Left ventricle myocardium inferior (tissue), 1 donor: Measurements from ENCODE around the gene ST3GAL5. TPM values are rescaled to one million over a fixed set of nuclear protein-coding genes. Genes with fewer than 3 reads are reported as not detected.

ENCODE experiments used
- DNase-seq: peaks from one replicate; pipeline ENCODE4 v3.0.0-alpha.2; 2020
- H3K27ac ChIP-seq: fragments of 200-600 bp; replicated peaks from 2 replicates; pipeline ENCODE4 v1.8.0; 2021
- H3K27me3 ChIP-seq: fragments of 200-600 bp; 2 replicates; pipeline ENCODE4 v1.8.0; 2021; ENCODE audit warnings: low read depth
- H3K36me3 ChIP-seq: fragments of 200-600 bp; 2 replicates; pipeline ENCODE4 v1.8.0; 2021
- H3K4me1 ChIP-seq: fragments of 200-600 bp; 2 replicates; pipeline ENCODE4 v1.8.0; 2021
- H3K4me3 ChIP-seq: fragments of 200-600 bp; 2 replicates; pipeline ENCODE4 v1.8.0; 2021; ENCODE audit warnings: mild to moderate bottlenecking, moderate library complexity
- H3K9me3 ChIP-seq: fragments of 200-600 bp; replicated peaks from 2 replicates; pipeline ENCODE4 v1.8.0; 2021
- intact Hi-C: fragments of 100-400 bp; cut with micrococcal nuclease; formaldehyde crosslinking; loops from one replicate; pipeline ENCODE4 v1.11.0; 2022
- total RNA-seq: library from RNA; stranded (reverse); fragmentation: NEBNext Ultra II Directional; extraction: Animal tissue kit (Norgen Biotek cat#: 25700); gene quantifications from one replicate; pipeline ENCODE4 v1.2.1, GENCODE V29; 2021
- TF ChIP-seq, protein P1 (sequence below): fragments of 200-600 bp; IDR thresholded peaks from 2 replicates; pipeline ENCODE4 v1.8.0; 2021; ENCODE audit warnings: antibody characterized with exemption, mild to moderate bottlenecking, borderline replicate concordance
- donor health status: DM: no; HTN: yes; CAD: no; lungs with severe emphysema.

Gene ST3GAL5
- total RNA-seq, 1 donor from 2014 or later = 4.2 TPM

GRCh38 chr2:85850451-85850850, 38.3 kb downstream of the ST3GAL5 start:
- intact Hi-C loops = no loop called here
- H3K27ac ChIP-seq = no peak overlapping the region

DNA sequence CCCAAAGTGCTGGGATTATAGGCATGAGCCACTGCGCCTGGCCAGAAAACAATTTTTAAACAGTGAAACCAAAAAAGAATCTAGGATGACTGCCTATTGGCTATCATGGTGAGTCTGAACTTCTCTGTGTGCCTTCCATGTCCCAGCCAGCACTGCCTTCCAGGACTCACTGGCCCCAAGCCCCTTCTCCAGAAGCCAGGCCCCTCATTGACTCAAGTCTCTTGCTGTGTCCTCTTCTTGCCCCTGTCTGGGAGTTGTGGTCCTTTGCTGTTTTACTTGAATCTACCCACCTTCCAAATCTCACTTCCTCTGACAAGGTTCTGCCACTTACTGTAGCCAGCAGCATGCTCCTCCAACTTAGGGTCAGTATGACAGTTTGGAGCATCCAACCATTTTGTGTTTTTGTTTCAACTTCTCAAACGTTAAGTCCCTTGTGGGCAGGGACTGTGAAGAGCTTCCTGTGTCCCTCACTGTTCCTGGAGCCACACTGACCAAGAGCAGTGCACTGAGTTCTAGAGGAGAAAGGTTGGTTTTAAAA, 41.7 kb downstream of the ST3GAL5 start:
- TF ChIP-seq, protein P1, sequence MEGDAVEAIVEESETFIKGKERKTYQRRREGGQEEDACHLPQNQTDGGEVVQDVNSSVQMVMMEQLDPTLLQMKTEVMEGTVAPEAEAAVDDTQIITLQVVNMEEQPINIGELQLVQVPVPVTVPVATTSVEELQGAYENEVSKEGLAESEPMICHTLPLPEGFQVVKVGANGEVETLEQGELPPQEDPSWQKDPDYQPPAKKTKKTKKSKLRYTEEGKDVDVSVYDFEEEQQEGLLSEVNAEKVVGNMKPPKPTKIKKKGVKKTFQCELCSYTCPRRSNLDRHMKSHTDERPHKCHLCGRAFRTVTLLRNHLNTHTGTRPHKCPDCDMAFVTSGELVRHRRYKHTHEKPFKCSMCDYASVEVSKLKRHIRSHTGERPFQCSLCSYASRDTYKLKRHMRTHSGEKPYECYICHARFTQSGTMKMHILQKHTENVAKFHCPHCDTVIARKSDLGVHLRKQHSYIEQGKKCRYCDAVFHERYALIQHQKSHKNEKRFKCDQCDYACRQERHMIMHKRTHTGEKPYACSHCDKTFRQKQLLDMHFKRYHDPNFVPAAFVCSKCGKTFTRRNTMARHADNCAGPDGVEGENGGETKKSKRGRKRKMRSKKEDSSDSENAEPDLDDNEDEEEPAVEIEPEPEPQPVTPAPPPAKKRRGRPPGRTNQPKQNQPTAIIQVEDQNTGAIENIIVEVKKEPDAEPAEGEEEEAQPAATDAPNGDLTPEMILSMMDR = no peak
- H3K27me3 ChIP-seq = no peaks in the 10 kb centered on the region
- no peak overlapping the region for H3K4me3 ChIP-seq
- H3K36me3 ChIP-seq = peaks cover 62% of the 10 kb centered on the region
- no peak overlapping the region for H3K27ac ChIP-seq
- peaks cover 9% of the 10 kb centered on the region for H3K9me3 ChIP-seq
- peaks cover 8% of the 10 kb centered on the region for H3K4me1 ChIP-seq
- no peak for DNase-seq
- intact Hi-C loops = no loop called here

More at GRCh38 chr2:85850451-85850850, 38.3 kb downstream of the ST3GAL5 start:
- no peaks in the 10 kb centered on the region for H3K9me3 ChIP-seq
- no peak for DNase-seq
- TF ChIP-seq, protein P1 = no peak
- peaks cover 44% of the 10 kb centered on the region for H3K36me3 ChIP-seq
- no peak overlapping the region for H3K4me3 ChIP-seq
- peaks cover 20% of the 10 kb centered on the region for H3K4me1 ChIP-seq
- H3K27me3 ChIP-seq = no peaks in the 10 kb centered on the region

- Histone ChIP-seq H3K9me3 (peaks cover 9% of the 10 kb centered on the region), H3K27me3 (no peaks in the 10 kb centered on the region), H3K27ac (no peak overlapping the region), H3K4me3 (no peak overlapping the region), H3K4me1 (peaks cover 2% of the 10 kb centered on the region), H3K36me3 (peaks cover 63% of the 10 kb centered on the region)
- TF ChIP-seq, protein P1 = no peak
- DNase-seq = no peak
- intact Hi-C loops = no loop called here
Observed at GRCh38 chr2:85846411-85846810, 42.4 kb downstream of the ST3GAL5 start.

- intact Hi-C loops = no loop called here
- H3K36me3 ChIP-seq = peaks cover 58% of the 10 kb centered on the region
- no peak overlapping the region for H3K4me3 ChIP-seq
- H3K4me1 ChIP-seq = no peaks in the 10 kb centered on the region
- no peak overlapping the region for H3K27ac ChIP-seq
- H3K9me3 ChIP-seq = peaks cover 9% of the 10 kb centered on the region
- TF ChIP-seq, protein P1 = no peak
- H3K27me3 ChIP-seq = no peaks in the 10 kb centered on the region
- no peak for DNase-seq
Observed at GRCh38 chr2:85844486-85844885, 44.3 kb downstream of the ST3GAL5 start.

DNA sequence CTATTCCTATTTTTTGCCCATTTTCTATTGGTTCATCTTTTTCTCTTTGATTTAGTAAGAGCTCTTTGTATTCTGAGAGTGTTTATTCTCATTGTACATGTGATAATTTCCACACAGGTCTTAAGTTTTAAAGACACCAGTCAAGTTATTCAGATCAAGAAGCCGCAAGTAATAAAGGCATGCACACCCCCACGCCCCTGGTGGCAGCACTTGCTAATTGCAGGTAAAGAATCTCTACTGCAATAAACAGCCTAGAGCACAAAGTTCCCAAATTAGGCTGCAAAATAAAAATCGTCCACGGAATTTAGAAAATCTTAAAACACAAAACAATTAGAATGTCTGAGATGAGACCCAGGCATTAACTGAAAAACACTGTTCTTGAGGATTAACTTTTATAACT, 45.2 kb downstream of the ST3GAL5 start:
- peaks cover 9% of the 10 kb centered on the region for H3K9me3 ChIP-seq
- no peaks in the 10 kb centered on the region for H3K4me1 ChIP-seq
- TF ChIP-seq, protein P1 = peak; percentile 40
- no peak overlapping the region for H3K4me3 ChIP-seq
- intact Hi-C loops = no loop called here
- H3K27ac ChIP-seq = no peak overlapping the region
- peaks cover 61% of the 10 kb centered on the region for H3K36me3 ChIP-seq
- DNase-seq = no peak
- no peaks in the 10 kb centered on the region for H3K27me3 ChIP-seq
